ENCODE data around the gene C12orf75.
"Not testable (repeated sequence)": the region's sequence is repeated elsewhere in the genome, so short reads cannot be mapped to it uniquely, and the experiment has no call there.

The C12orf75 gene

GRCh38 chr12:105310476-105311085, 19.9 kb upstream of the C12orf75 start:
- DNase-seq = not testable (repeated sequence)

GRCh38 chr12:105311936-105312335, 18.6 kb upstream of the C12orf75 start:
- DNase-seq = not testable (repeated sequence)

- not testable (repeated sequence) for DNase-seq
These were observed 16.7 kb upstream of the C12orf75 start for GRCh38 chr12:105313755-105314154.

GRCh38 chr12:105315130-105315529, 15.4 kb upstream of the C12orf75 start:
- DNase-seq = no peak

GRCh38 chr12:105315726-105316125, 14.8 kb upstream of the C12orf75 start:
- no peak for DNase-seq

- no peak for DNase-seq
These were observed 13.3 kb upstream of the C12orf75 start for GRCh38 chr12:105316931-105317852.

- no peak for DNase-seq
These were observed 12.4 kb upstream of the C12orf75 start for GRCh38 chr12:105317942-105318621.

GRCh38 chr12:105318651-105319483, 11.6 kb upstream of the C12orf75 start:
- DNase-seq = no peak

- no peak for DNase-seq
These were observed 10.7 kb upstream of the C12orf75 start for GRCh38 chr12:105319691-105320209.

- no peak for DNase-seq
These were observed 9.4 kb upstream of the C12orf75 start for GRCh38 chr12:105321125-105321524.

- DNase-seq = no peak
These were observed 8.4 kb upstream of the C12orf75 start for GRCh38 chr12:105322070-105322469.

- no peak for DNase-seq
These were observed 5.8 kb upstream of the C12orf75 start for GRCh38 chr12:105324704-105325103.

GRCh38 chr12:105325117-105325516, 5.4 kb upstream of the C12orf75 start:
- DNase-seq = no peak

GRCh38 chr12:105329926-105330282, 587 bp upstream of the C12orf75 start:
- no peak for DNase-seq

- DNase-seq = peak; percentile 38
These were observed 677 bp downstream of the C12orf75 start for GRCh38 chr12:105330931-105331804.

GRCh38 chr12:105331805-105332251, 1.3 kb downstream of the C12orf75 start:
- DNase-seq = peak; percentile 69

- not testable (repeated sequence) for DNase-seq
These were observed 1.8 kb downstream of the C12orf75 start for GRCh38 chr12:105332286-105332685.

- DNase-seq = no peak
These were observed 2.4 kb downstream of the C12orf75 start for GRCh38 chr12:105332925-105333324.

- no peak for DNase-seq
These were observed 3.5 kb downstream of the C12orf75 start for GRCh38 chr12:105334001-105334400.

- no peak for DNase-seq
These were observed 4.1 kb downstream of the C12orf75 start for GRCh38 chr12:105334582-105334981.

- DNase-seq = no peak
These were observed 5.4 kb downstream of the C12orf75 start for GRCh38 chr12:105335856-105336255.

All from activated CD4-positive, alpha-beta T cell treated with anti-CD3 and anti-CD28 coated beads, Interleukin-10, Interleukin-2, amounts not matched to agents 100 ng/mL and 50 ng/mL, durations not matched to agents 16 hours and 8 hours (primary cell).